Heart left ventricle (tissue), 16 donors: ENCODE results near the gene MAPK7. TPM values are rescaled to one million over a fixed set of nuclear protein-coding genes. Genes with fewer than 3 reads are reported as not detected.

Experiments
- ATAC-seq, 4 donors: fragments of 200-7000 bp; cut with Tn5 transposase; one replicate each; pipeline ENCODE4 v1.9.1; 2020 to 2022; ENCODE audit warnings: moderate library complexity in 4 of 4, mild to moderate bottlenecking in 3 of 4, moderate number of reproducible peaks in 1 of 4
- DNase-seq, 5 donors: peaks; one replicate each; pipeline ENCODE4 v3.0.0-alpha.2; 2020
- H3K27ac ChIP-seq, 12 donors: fragments of 200-600 bp; sonication (generic) in 4 of 12; one replicate each; pipeline versions ENCODE4 v1.5.0 to v1.8.0; 2016 to 2022; ENCODE audit warnings: mild to moderate bottlenecking in 2 of 12
- H3K27me3 ChIP-seq, 9 donors: fragments of 200-600 bp; sonication (generic) in 2 of 9; one replicate each; pipeline versions ENCODE4 v1.5.1 to v1.8.0; 2016 to 2022; ENCODE audit warnings: mild to moderate bottlenecking in 3 of 9
- H3K36me3 ChIP-seq, 9 donors: fragments of 200-600 bp; sonication (generic) in 2 of 9; one replicate each; pipeline versions ENCODE4 v1.5.0 to v1.8.0; 2018 to 2022; ENCODE audit warnings: mild to moderate bottlenecking in 2 of 9
- H3K4me1 ChIP-seq, 12 donors: fragments of 200-600 bp; sonication (generic) in 4 of 12; one replicate each; pipeline versions ENCODE4 v1.5.0 to v1.8.0; 2016 to 2022; ENCODE audit warnings: mild to moderate bottlenecking in 3 of 12
- H3K4me3 ChIP-seq, 12 donors: fragments of 200-600 bp; sonication (generic) in 4 of 12; one replicate each; pipeline versions ENCODE4 v1.5.0 to v1.8.0; 2017 to 2022; ENCODE audit warnings: mild to moderate bottlenecking in 9 of 12, moderate library complexity in 4 of 12
- H3K9me3 ChIP-seq, 12 donors: fragments of 200-600 bp; sonication (generic) in 4 of 12; one replicate each; pipeline versions ENCODE4 v1.5.0 to v1.8.0; 2016 to 2022; ENCODE audit warnings: mild to moderate bottlenecking in 1 of 12
- CTCF ChIP-seq, 12 donors: fragments of 200-600 bp; sonication (generic) in 4 of 12; IDR thresholded peaks; one replicate each; pipeline versions ENCODE4 v1.5.0 to v1.8.0; 2018 to 2022; ENCODE audit warnings: antibody characterized with exemption in 12 of 12, mild to moderate bottlenecking in 5 of 12
- POLR2A ChIP-seq, 2 donors: fragments of 450-650 bp; IDR thresholded peaks; one replicate each; pipeline ENCODE4 v1.6.1; 2017; ENCODE audit warnings: antibody characterized with exemption in 2 of 2, mild to moderate bottlenecking in 2 of 2, moderate library complexity in 2 of 2
- WGBS, 4 donors: extraction: QIAGEN DNeasy Blood & Tissue Kit in 2 of 4; methylation state at CpG; one replicate each; pipeline versions ENCODE4 v1.1.5 to v1.1.7; 2013 to 2018; 5-methylcytosine and 5-hydroxymethylcytosine counted together
- intact Hi-C, 10 donors: fragments of 100-400 bp; cut with DNase I; formaldehyde crosslinking; loops; one replicate each; pipeline versions ENCODE4 v1.11.1 to v1.14.2; 2022
- polyA plus RNA-seq, 2 donors: library from polyadenylated mRNA; stranded (reverse); fragments of 200-250 nt; gene quantifications; one replicate each; pipeline ENCODE4 v1.2.3, GENCODE V29; 2013
- total RNA-seq, 9 donors: library from RNA; depleted of rRNA in 2 of 9; stranded (reverse); fragments of >200 nt in 2 of 9; fragmentation: NEBNext Ultra II Directional in 3 of 9; extraction: Animal tissue kit (Norgen Biotek cat#: 25700) in 3 of 9; gene quantifications; one replicate each; pipeline versions ENCODE4 v1.1.0 to v1.2.4, GENCODE V29; 2016 to 2023
- donor health status: ischemic (EF 13 %, LVEDD 7.1; RV severe dilation, severe dysfunction).
- donor health status: healthy with polysubstance abuse.
- donor health status: DM: no; HTN: yes; CAD: no.
- donor health status: DM: no; HTN: no; CAD: no.
- donor health status: ischemic (EF 25% LVEDD 6.9; RV normal size, moderate dysfunction).
- donor health status: ischemic (EF 25% LVEDD 5.7; RV mildly dilated, moderate dysfunction).
- donor health status: healthy.
- donor health status: DM: yes; HTN: yes; CAD: no.
- donor health status: ischemic (EF 35%, LVEDD 5.7; RV mildly dilated, moderate dysfunction).
- donor health status: nonischemic (EF 11% LVEDD 7.7; RV severe dilation, severe dysfunction).
- donor health status: DM: yes; HTN: yes; CAD: no.
- donor health status: PGD.
- donor health status: ischemic (EF 29% LVEDD 5.4; RV normal size, mild dysfunction).
- donor health status: nonischemic (EF 23%, LVEDD 6.1; RV moderate dilation, normal function).

Gene MAPK7
- total and polyA plus RNA-seq, 11 donors = 5.7 to 25.4 (median 12.1) TPM

- 97 to 100% (median 99%) methylated on average over 1 of the region's 1 CpG for WGBS, 4 donors
- Histone ChIP-seq H3K27me3 (peaks cover 0 to 3% (median 0%) of the 10 kb centered on the region in 9 donors), H3K9me3 (no peaks in the 10 kb centered on the region), H3K27ac (no peak overlapping the region), H3K36me3 (peaks cover 0 to 59% (median 31%) of the 10 kb centered on the region in 9 donors), H3K4me3 (no peak overlapping the region), H3K4me1 (peaks cover 0 to 30% (median 8%) of the 10 kb centered on the region in 12 donors)
- ATAC-seq (no peak), DNase-seq (no peak)
- intact Hi-C loops = no loop called here
- TF ChIP-seq POLR2A (IDR thresholded peaks at IDR 0.05) (no peak), CTCF (IDR thresholded peaks at IDR 0.05) (no peak)
Observed at GRCh38 chr17:19333132-19333440, 45.2 kb upstream of the MAPK7 start.

GRCh38 chr17:19333736-19334290, 44.5 kb upstream of the MAPK7 start:
- TF ChIP-seq POLR2A (IDR thresholded peaks at IDR 0.05) (no peak), CTCF (IDR thresholded peaks at IDR 0.05) (no peak)
- DNase-seq = no peak
- ATAC-seq = no peak
- Histone ChIP-seq H3K27ac (no peak overlapping the region), H3K4me1 (peaks cover 0 to 30% (median 9%) of the 10 kb centered on the region in 12 donors), H3K27me3 (no peaks in the 10 kb centered on the region), H3K36me3 (peaks cover 0 to 51% (median 31%) of the 10 kb centered on the region in 9 donors), H3K9me3 (no peaks in the 10 kb centered on the region), H3K4me3 (no peak overlapping the region)
- WGBS, 4 donors = 92 to 95% (median 93%) methylated on average over 10 to 12 of the region's 12 CpGs
- intact Hi-C loops = no loop called here

GRCh38 chr17:19334331-19334730, 44.0 kb upstream of the MAPK7 start:
- no peaks in the 10 kb centered on the region for H3K9me3 ChIP-seq
- no peaks in the 10 kb centered on the region for H3K27me3 ChIP-seq
- intact Hi-C loops = no loop called here
- DNase-seq = no peak
- no peak overlapping the region for H3K4me3 ChIP-seq
- no peak for ATAC-seq
- no peak overlapping the region for H3K27ac ChIP-seq
- peaks cover 0 to 30% (median 9%) of the 10 kb centered on the region in 12 donors for H3K4me1 ChIP-seq
- H3K36me3 ChIP-seq = peaks cover 0 to 46% (median 28%) of the 10 kb centered on the region in 9 donors
- WGBS, 4 donors = 85 to 97% (median 89%) methylated on average over 6 of the region's 6 CpGs
- TF ChIP-seq CTCF (IDR thresholded peaks at IDR 0.05) (no peak), POLR2A (IDR thresholded peaks at IDR 0.05) (no peak)

GRCh38 chr17:19335951-19336631, 42.2 kb upstream of the MAPK7 start:
- Histone ChIP-seq H3K27ac (no peak overlapping the region), H3K36me3 (peaks cover 0 to 31% (median 19%) of the 10 kb centered on the region in 9 donors), H3K9me3 (no peaks in the 10 kb centered on the region), H3K4me1 (peaks cover 0 to 30% (median 9%) of the 10 kb centered on the region in 12 donors), H3K27me3 (no peaks in the 10 kb centered on the region), H3K4me3 (no peak overlapping the region)
- 83 to 90% (median 86%) methylated on average over 7 to 18 of the region's 18 CpGs for WGBS, 4 donors
- ATAC-seq (no peak), DNase-seq (no peak)
- no peak for TF ChIP-seq POLR2A (IDR thresholded peaks at IDR 0.05)
- TF ChIP-seq CTCF (IDR thresholded peaks at IDR 0.05) = no peak
- intact Hi-C loops = no loop called here
